ENCODE results near the gene TUBG2.

The TUBG2 gene

GRCh38 chr17:42700586-42701289 lies 41.7 kb downstream of the TUBG2 start:
- DNase-seq = no peak

DNA sequence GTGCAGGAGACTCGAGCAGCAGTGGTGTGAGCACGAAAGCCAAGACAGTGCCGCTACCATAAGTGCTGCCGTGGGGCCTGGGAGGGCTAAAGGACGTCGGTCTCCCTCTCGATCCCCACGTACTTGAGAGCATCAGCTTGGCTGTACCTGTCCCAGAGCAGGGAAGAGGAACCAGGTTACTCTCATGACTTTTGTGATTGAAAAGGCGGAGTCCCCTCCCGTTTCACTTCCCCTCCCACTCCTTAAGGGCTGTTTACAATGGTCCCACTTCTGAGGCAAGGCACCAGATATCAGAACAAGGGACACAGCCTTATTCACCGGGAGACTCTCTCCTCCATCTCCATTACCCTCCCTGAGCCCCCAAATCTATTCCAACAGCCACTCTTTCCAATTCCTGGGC lies 43.4 kb downstream of the TUBG2 start:
- DNase-seq = no peak

DNA sequence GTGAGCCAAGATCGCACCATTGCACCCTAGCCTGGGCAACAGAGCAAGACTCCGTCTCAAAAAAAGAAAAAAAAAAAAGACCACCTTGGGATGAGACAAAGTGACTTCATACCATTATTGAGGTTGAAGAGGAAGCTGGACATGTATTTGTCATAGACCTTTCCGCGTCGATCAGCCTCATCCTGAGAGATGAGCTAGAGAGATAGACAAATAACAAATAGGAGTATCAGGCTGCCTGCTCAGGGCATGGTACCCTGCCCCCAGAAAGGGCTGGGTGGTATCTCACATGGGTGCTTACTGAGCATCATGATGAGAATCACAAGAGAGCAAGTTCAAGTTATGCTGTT lies 45.4 kb downstream of the TUBG2 start:
- no peak for DNase-seq

DNA sequence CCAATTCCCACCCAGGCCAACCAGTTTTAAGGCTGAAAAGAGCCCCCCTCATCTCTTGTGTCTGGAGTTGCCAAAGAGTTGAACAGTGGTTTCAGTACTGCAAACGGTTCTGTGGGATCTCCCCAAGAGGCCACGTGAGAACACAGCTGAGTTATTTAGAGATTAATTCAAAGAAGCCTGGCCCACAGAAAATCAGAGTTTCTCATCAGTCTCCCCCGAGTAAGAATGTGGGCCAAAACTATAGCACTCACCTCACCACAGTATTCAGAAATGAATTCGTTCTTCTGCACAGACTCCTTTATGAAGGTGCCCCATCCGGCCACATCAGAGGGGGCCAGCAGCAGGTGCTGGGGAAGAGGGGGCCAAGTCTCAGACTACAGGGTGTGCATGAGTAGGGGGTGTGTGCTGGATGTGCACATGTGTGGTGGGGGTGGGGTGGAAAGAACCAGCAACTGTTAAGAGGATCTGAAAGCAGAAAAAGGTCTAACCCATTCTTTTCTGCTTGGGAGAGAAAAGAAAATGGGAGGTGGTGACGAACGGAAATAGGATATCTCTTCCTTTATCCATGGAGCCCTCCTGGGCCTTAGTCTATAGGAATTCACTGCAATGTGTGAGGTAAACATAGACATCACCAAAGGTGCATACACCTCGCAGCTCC lies 45.9 kb downstream of the TUBG2 start:
- DNase-seq = no peak

DNA sequence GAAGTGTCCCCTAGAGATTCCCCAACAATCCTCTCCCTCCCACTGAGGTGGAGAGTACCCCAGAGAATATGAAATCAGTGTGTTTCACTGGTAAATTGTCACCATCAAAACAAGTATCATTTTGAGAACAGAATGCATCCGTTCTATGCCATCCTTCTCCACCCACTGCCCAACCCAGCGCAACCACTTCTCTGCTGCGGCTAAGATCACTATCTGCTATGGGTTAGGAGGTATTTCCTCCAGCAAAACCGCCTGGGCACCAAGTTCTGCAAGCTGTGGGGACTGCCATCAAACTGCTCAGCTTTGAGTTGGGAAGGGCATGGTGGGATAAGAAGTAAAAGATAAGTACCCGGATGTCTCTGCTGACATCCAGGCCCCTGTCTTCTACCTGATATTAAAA lies 47.6 kb downstream of the TUBG2 start:
- no peak for DNase-seq

GRCh38 chr17:42708588-42708987 lies 49.5 kb downstream of the TUBG2 start:
- no peak for DNase-seq

- no peak for DNase-seq
These were observed 50.5 kb downstream of the TUBG2 start for GRCh38 chr17:42709561-42709960.

Data from right hindlimb (tissue), 1 donor.